LHCN-M2 (cell line): ENCODE data around the gene STAT5A. TPM values are rescaled to one million over a fixed set of nuclear protein-coding genes. Genes with fewer than 3 reads are reported as not detected.
A peak's percentile ranks its signal among the peaks of the same experiment; 100 is the strongest.
"Not testable (repeated sequence)": the region's sequence is repeated elsewhere in the genome, so short reads cannot be mapped to it uniquely, and the experiment has no call there.

Experiments used
- DNase-seq: peaks from one replicate; pipeline ENCODE4 v3.0.0-alpha.2; 2012; ENCODE audit warnings: low read depth
- total RNA-seq: library from RNA; depleted of rRNA; stranded (reverse); fragments of >200 nt; gene quantifications from 2 replicates; pipeline ENCODE4 v1.2.3, GENCODE V29; 2014

The STAT5A gene
- total RNA-seq, 1 experiment from 2014 or later, result 5.2 TPM

DNA sequence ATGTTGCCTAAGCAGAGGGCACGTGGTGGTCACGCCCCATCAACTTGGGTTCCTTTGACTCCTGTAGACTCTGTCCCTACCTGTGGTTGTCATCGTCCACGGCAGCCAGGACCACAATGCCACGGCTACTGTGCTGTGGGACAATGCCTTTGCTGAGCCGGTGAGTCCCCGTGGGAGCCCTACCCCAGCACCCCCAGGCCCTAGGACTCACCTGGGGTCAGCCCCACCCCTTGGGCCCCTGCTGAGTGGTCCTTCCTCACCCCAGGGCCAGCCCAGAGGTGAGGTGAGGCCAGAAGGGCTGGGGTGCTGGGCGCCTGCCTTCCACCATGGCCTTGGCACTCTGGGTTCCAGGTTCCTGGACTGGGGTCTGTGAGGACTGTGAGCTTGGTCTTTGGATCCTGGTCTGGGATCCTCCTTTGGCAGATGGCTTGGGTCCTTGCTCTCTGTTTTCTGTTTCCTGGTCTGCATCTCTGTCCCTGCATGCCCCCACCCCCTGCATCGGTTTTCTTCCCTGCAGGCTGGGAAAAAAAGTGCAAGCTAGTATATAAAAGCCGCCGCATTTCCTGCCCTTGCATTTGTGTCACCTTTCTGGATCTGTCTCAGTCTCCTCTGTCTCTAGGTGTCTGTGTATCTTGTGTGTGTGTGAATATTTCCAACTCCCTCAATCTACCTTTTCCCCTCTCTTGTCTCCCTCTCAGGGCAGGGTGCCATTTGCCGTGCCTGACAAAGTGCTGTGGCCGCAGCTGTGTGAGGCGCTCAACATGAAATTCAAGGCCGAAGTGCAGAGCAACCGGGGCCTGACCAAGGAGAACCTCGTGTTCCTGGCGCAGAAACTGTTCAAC is 17.5 kb downstream of the STAT5A start:
- no peak for DNase-seq

DNA sequence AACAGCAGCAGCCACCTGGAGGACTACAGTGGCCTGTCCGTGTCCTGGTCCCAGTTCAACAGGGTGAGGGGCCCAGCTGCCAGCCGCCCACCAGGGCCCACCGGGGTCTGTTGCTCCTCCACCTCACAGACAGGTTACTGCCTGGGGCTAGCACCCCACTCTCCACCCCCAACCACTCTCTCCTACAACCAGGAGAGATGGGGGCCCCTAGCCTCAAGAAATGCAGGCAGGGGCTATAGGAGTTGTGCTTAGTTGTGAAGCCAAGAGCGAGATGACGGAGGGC is 18.0 kb downstream of the STAT5A start:
- DNase-seq, result no peak

DNA sequence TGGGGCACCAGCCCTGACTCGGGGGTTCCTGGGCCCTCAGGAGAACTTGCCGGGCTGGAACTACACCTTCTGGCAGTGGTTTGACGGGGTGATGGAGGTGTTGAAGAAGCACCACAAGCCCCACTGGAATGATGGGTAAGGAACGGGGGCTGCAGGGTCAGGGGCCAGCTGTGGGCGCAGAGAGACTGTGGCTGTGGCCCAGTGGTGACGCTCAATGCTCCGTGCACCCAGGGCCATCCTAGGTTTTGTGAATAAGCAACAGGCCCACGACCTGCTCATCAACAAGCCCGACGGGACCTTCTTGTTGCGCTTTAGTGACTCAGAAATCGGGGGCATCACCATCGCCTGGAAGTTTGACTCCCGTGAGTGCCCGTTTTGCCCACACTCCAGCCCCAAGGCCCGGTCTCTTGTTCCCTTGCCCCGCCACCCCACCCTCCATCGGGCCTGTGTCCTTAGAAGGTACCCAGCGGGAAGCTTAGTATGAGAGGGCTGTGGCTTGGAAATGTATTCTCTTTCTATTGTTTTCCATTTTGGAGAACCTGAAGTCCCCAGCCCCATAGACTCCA is 19.1 kb downstream of the STAT5A start:
- no peak for DNase-seq

DNA sequence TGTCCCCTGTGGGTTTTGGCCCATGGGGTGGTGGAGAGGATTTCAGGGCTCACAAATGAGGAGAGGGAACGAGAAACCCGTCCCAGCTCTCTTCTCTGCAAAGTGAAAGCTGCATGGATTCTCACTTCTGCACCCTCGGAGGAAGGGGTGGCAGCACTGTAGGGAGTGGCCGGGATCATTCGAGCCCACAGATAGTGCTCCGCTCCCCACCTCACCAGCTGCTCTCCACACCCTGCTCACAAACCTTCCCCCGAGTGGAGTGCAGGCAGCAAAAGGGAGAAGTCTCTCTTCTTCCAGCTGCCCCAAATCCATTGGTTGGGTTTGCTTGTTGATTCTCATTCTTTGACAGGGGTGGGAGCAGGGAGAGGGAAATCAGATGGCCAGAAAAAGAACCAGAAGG is 20.1 kb downstream of the STAT5A start:
- no peak for DNase-seq

DNA sequence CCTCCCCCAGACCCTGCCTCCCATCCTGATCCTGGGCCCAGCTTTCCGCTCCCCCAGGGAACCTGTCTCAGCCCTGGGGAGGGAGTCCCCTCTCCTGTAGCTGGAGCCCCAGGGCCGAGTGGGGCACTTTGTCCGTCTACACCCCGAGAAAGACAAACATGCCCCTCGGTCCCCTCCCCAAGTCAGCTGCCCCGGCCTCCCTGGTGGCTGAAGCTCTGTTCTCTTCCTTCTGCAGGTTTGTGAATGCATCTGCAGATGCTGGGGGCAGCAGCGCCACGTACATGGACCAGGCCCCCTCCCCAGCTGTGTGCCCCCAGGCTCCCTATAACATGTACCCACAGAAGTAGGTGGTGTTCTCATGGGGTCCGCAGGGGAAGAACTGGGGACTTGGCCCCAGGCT is 20.8 kb downstream of the STAT5A start:
- no peak for DNase-seq

DNA sequence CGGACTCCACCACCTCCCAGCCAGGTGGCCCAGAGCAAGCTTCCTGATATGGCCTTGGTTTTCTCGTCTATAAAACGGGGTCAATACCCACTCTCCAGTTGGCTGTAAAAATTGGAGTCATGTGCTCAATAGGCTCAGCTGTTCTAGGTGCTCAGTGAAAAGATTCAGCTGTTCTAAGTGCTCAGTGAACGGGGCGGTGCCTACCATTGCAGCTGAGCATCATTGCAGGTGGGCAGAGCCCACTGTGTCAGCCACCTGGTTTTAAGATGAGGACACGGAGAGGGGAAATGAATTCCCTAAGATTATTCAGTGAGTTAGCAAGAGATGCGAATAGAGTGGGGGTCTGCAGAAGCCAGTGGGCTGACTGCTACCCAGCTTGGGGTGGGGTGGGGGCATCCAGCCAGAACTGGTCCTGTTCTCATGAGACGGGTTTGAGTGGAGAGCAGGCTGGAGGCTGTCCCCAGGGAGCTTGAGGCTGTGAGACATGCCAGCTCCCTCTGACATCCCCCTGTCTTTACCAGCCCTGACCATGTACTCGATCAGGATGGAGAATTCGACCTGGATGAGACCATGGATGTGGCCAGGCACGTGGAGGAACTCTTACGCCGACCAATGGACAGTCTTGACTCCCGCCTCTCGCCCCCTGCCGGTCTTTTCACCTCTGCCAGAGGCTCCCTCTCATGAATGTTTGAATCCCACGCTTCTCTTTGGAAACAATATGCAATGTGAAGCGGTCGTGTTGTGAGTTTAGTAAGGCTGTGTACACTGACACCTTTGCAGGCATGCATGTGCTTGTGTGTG is 21.9 kb downstream of the STAT5A start:
- no peak for DNase-seq

DNA sequence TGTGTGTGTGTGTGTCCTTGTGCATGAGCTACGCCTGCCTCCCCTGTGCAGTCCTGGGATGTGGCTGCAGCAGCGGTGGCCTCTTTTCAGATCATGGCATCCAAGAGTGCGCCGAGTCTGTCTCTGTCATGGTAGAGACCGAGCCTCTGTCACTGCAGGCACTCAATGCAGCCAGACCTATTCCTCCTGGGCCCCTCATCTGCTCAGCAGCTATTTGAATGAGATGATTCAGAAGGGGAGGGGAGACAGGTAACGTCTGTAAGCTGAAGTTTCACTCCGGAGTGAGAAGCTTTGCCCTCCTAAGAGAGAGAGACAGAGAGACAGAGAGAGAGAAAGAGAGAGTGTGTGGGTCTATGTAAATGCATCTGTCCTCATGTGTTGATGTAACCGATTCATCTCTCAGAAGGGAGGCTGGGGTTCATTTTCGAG is 22.5 kb downstream of the STAT5A start:
- no peak for DNase-seq

DNA sequence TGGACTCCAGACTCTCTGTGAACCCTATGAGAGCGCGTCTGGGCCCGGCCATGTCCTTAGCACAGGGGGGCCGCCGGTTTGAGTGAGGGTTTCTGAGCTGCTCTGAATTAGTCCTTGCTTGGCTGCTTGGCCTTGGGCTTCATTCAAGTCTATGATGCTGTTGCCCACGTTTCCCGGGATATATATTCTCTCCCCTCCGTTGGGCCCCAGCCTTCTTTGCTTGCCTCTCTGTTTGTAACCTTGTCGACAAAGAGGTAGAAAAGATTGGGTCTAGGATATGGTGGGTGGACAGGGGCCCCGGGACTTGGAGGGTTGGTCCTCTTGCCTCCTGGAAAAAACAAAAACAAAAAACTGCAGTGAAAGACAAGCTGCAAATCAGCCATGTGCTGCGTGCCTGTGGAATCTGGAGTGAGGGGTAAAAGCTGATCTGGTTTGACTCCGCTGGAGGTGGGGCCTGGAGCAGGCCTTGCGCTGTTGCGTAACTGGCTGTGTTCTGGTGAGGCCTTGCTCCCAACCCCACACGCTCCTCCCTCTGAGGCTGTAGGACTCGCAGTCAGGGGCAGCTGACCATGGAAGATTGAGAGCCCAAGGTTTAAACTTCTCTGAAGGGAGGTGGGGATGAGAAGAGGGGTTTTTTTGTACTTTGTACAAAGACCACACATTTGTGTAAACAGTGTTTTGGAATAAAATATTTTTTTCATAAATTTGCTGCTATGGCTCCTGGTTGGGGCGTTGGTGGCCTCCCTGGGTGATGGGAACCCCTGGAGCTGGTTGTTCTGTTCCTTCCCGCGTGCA is 23.1 kb downstream of the STAT5A start:
- peak; percentile 76 for DNase-seq

DNA sequence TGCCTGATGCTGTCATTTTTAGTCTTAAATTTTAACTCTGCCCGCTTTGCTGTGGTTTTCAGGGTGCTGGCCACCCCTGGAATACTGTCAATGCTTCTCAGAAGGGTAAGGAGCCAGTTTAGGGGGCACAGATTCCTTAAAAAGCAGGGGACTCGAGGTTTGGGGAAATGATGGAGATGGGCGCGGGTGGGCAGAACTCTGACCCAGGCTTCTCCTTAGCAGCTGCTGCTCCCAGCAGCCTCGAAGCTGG is 23.7 kb downstream of the STAT5A start:
- no peak for DNase-seq

DNA sequence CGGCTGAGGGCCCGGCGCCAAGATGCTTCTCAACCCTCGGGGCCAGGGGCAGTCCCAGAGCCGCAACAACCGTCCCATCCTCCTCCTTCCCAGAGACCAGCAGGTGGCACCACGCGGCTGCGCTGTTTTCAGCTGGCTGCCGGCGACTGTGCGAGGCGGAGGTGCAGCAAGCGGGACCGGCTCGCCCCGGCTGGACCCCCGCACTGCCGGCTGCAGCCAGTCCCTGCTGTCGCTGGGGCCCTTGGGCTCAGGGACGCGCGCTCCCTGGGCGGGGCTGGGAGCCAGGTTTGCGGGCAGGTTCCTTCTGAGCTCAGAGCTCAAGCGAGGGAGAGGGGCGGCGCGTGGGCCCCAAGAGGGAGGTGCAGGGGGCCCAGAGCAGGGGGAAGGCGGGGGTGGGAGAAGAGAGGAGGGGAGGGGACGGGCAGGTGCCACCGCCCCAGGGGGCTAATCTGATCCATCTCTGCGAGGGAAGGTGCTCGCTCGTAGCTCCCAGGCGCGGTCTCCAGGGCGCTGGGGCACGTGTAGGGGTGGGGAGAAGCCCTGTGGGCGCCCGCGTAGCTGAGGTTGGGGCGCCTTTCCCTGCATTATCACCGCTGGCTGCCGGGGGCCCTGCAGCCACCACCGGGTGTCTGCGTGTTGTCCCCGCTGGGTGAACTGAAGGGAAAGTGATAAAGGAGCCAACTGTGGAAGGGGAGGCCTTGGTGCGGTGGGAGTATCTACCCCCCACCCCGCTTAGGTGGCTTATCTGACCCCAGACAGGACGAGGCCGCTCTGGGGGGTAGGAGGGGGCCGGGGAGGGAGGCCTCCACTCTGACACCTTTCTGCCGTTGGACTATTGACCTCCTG is 24.2 kb downstream of the STAT5A start:
- DNase-seq, result peak; percentile 74

DNA sequence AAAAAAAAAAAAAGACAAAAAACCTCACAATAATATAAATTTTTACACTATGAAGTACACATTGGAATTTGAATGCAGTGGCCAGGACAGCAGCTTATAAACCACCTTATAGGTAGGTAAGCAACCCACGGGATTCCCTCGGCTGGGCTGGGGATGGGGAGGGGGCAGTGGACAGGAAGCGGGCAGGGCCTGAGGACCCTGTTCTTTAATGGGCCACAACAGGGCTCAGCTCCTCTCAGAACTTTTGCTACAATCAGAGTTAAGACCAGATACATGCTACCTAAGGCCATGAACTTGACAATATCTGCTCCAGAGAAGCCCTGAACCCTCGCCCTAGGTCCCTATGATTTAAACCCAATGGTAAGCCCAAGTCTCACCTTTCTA is 25.1 kb downstream of the STAT5A start:
- DNase-seq, result no peak

DNA sequence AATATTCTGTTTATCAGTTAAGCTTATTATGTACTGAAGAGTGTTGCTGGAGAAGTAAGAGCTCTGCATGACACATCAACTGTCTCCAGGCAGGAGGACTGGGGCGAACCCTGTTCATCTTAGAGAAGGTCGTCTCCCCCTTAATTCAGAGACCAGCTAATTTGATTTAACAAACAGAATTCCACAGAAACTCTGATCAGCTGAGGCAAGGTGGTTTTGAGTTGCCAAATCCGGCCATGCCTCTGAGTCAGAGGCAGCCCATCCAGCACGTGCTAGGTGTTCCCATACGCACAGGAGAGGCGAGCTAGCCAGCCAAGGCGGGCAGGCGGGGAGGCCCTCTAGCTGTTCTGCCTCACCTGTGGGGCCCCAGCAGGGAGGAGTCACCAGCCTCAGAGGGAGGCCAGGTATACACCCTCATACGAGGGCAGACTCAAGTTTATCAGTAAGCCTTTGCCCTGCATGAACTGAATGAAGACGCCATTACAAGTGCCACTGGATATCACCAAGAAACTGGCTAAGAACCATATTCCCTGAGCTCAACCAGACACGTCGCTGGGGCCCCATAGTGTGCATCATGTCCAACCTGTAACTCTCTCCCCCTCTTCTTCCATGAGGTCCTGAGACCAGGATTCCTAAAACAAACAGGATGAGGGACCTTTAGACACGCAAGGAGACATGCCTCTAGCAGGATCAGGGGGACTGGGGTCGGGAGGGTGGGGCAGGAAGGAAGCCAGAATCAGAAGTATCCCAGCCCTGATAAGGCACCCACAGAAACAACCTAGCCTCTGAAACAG is 25.7 kb downstream of the STAT5A start:
- DNase-seq, result no peak

DNA sequence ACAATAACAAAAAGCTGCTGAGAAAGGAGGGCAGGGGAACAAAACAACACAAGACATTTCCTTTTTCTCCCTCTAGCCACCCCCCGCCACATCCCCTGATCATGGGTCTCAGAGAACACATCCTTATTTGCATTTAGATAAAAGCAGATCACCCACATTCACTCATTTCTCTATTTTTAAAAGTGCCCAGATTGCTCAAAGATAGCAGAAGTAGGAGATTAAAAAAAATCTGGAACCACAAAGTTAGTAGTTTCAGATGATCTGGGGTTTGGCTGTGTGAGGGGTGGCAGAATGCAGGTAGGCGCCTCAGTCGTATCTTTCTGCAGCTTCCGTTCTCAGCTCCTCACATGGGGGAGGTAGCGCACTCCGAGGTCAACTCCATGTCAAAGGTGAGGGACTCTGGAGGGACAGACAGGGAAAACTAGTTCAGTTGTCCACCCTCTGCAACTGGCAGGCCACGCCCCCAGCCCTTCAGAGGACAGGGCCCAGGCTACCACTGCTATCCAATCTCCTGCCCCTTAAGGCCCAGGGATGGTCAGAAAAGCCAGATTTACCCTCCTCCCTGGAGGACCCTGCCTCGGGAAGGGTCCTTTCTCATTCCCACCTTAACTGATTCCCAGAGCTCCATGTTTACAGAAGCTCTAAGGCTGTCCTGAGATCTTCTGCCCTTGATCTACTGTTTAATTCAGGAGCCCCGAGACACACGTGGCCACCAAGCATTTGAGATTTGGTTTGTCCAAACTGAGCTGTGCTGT is 27.3 kb downstream of the STAT5A start:
- no peak for DNase-seq

DNA sequence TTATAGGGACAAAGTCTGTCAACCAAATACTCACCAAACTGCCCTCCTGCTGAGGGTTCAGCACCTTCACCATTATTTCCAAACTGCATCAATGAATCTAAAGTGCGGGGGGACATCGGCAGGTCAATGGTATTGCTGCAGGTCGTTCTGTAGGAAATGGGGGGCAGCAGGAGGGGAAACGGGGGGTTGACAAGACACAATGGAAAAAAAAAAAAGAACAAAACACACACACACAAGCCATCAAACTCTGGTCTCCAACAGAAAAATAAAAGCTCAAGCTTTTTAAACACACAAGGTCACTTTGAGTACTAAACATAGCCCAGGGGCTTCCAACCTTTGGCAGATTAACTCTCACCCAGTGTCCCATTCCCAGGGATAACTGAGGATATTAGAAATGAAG is 28.5 kb downstream of the STAT5A start:
- DNase-seq, result no peak

DNA sequence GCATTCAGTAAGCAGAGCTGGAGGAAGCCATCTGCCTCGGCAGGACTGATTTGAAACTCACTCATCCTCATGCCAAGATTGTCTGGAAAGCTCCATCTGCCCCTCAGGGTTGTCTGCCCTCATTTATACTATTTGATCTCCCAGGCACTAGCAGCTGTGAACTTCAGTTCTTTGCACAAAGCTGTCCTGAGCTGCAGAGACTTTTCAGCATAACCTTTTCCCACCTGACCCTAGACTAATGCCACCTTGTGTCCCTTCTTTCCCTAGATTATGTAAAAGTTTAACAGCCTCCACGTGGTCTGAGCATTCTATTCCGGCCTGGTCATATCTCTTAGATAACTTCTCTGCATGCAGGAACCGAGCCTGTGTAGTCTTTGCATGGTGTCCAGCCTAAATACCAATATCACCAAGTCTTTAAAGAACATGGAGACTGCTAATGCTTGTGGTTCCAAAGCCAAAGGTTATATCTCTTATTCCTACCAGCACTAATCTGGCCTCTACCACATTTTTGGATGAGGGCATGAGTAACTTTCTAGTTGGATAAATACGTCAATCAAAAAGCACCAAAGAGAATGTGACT is 29.1 kb downstream of the STAT5A start:
- DNase-seq, result no peak

DNA sequence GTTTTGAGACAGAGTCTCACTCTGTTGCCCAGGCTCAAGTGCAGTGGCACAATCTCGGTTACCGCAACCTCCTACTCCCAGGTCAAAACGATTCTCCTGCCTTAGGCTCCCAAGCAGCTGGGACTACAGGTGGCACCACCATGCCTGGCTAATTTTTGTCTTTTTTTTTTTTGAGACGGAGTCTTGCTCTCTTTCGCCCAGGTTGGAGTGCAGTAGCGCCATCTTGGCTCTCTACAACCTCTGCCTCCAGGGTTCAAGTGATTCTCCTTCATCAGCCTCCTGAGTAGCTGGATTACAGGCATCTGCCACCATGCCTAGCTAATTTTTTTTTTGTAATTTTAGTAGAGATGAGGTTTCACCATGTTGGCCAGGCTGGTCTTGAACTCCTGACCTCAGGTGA is 29.7 kb downstream of the STAT5A start:
- DNase-seq, result not testable (repeated sequence)

DNA sequence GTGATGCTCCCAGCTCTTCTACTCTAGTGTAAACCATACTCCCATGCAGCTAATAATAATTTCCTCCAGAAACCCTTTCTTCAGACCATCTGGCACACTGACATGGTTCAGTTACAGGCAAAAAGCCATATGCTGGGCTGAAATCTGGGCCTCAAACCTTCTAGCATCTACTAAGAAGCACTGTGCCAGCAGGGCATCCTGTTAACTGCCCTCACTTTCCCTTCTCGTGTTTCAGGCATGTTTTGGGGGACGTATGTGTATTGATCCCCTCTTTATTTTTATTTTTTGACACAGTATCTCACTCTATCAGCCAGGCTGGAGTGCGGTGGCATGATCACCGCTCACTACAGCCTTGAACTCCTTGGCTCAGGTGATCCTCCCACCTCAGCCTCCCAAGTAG is 33.3 kb downstream of the STAT5A start:
- no peak for DNase-seq

DNA sequence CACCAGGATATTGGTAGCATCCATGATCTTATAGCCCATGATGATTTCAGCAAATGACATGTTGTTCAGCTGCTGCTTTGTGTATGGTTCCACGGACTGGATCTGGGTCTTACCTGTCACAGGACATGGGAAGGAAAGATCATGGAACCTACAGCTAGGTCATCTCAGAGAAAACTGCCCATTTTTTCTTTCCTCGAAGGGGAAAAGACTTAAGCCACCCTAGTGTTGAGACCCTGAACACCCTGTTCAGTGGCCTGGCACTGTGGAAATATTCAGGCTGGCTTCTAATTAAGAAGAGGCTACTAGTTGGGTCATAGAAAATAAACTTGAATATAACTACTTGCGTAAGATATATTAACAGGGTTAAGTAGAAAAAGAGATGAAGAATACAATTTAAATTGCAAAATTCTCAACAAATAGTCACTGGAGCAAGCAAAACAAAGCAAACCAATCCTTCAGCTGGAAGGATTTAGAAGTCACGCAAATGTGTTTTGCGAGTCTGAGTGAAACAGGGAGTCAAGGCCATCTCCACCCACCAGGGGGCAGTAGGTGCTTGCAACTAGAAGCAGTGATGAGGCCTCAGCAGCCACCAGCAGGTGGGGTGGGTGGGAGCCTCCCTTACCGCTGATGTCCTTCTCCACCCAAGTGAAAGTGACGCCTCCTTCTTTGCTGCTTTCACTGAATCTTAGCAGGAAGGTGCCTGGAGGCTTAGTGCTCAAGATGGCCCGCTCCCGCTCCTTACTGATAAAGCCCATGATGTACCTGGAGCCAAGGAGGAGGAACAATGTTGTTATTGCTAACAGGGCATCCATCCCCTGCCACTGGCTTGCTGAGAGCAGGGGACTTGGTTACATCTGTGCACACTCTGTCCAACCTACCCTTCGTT is 34.3 kb downstream of the STAT5A start:
- peak; percentile 84 for DNase-seq
